ENCODE results near the gene CALHM5. TPM values are rescaled to one million over a fixed set of nuclear protein-coding genes. Genes with fewer than 3 reads are reported as not detected.
A peak's percentile ranks its signal among the peaks of the same experiment; 100 is the strongest.

The CALHM5 gene
- total RNA-seq, 4 donors from 2014 or later, result 0.09 to 0.80 (median 0.53) TPM; not detected in 1

GRCh38 chr6:116476002-116476678, 35.3 kb upstream of the CALHM5 start:
- H3K4me1 ChIP-seq, result peaks cover 0 to 4% (median 0%) of the 10 kb centered on the region in 4 donors
- peak overlapping the region in 1 of 4 donors; percentile 16 for H3K4me3 ChIP-seq
- H3K27me3 ChIP-seq, result no peaks in the 10 kb centered on the region
- TF ChIP-seq POLR2A (IDR thresholded peaks at IDR 0.05) (no peak), CTCF (IDR thresholded peaks at IDR 0.05) (no peak)
- no peaks in the 10 kb centered on the region for H3K9me3 ChIP-seq
- H3K27ac ChIP-seq, result peak overlapping the region in 3 of 4 donors; percentile 11 to 68 (median 57)
- peak in 2 of 3 donors; percentile 67 to 77 for DNase-seq
- no peaks in the 10 kb centered on the region for H3K36me3 ChIP-seq

GRCh38 chr6:116482780-116483179, 28.7 kb upstream of the CALHM5 start:
- no peak for DNase-seq
- H3K27me3 ChIP-seq, result no peaks in the 10 kb centered on the region
- no peak overlapping the region for H3K27ac ChIP-seq
- no peak for TF ChIP-seq CTCF (IDR thresholded peaks at IDR 0.05)
- no peak for TF ChIP-seq POLR2A (IDR thresholded peaks at IDR 0.05)
- H3K4me1 ChIP-seq, result no peaks in the 10 kb centered on the region
- H3K36me3 ChIP-seq, result no peaks in the 10 kb centered on the region
- no peaks in the 10 kb centered on the region for H3K9me3 ChIP-seq
- H3K4me3 ChIP-seq, result no peak overlapping the region

GRCh38 chr6:116483616-116484015, 27.8 kb upstream of the CALHM5 start:
- H3K27me3 ChIP-seq, result no peaks in the 10 kb centered on the region
- H3K27ac ChIP-seq, result no peak overlapping the region
- H3K36me3 ChIP-seq, result no peaks in the 10 kb centered on the region
- H3K4me1 ChIP-seq, result no peaks in the 10 kb centered on the region
- no peak for DNase-seq
- H3K4me3 ChIP-seq, result no peak overlapping the region
- no peaks in the 10 kb centered on the region for H3K9me3 ChIP-seq
- no peak for TF ChIP-seq CTCF (IDR thresholded peaks at IDR 0.05)
- no peak for TF ChIP-seq POLR2A (IDR thresholded peaks at IDR 0.05)

- H3K36me3 ChIP-seq, result no peaks in the 10 kb centered on the region
- H3K4me1 ChIP-seq, result no peaks in the 10 kb centered on the region
- H3K27ac ChIP-seq, result no peak overlapping the region
- H3K4me3 ChIP-seq, result no peak overlapping the region
- TF ChIP-seq POLR2A (IDR thresholded peaks at IDR 0.05), result no peak
- TF ChIP-seq CTCF (IDR thresholded peaks at IDR 0.05), result no peak
- H3K27me3 ChIP-seq, result no peaks in the 10 kb centered on the region
- no peaks in the 10 kb centered on the region for H3K9me3 ChIP-seq
- no peak for DNase-seq
These were observed 25.8 kb upstream of the CALHM5 start for GRCh38 chr6:116485559-116486184.

GRCh38 chr6:116491610-116492330, 19.7 kb upstream of the CALHM5 start:
- no peak overlapping the region for H3K27ac ChIP-seq
- no peak for DNase-seq
- H3K36me3 ChIP-seq, result no peaks in the 10 kb centered on the region
- H3K27me3 ChIP-seq, result no peaks in the 10 kb centered on the region
- H3K4me3 ChIP-seq, result no peak overlapping the region
- H3K9me3 ChIP-seq, result no peaks in the 10 kb centered on the region
- no peak for TF ChIP-seq CTCF (IDR thresholded peaks at IDR 0.05)
- H3K4me1 ChIP-seq, result no peaks in the 10 kb centered on the region
